Thyroid gland (tissue), 4 donors: ENCODE results near the gene DHX58.

Experiments used
- POLR2A ChIP-seq, 2 donors: fragments of 450-650 bp; IDR thresholded peaks; one replicate each; pipeline ENCODE4 v1.6.1; 2017; ENCODE audit warnings: antibody characterized with exemption in 2 of 2, mild to moderate bottlenecking in 2 of 2, moderate library complexity in 1 of 2
- TF ChIP-seq, protein P1 (sequence below), 6 experiments: fragments of 200-600 bp in 3 of 6; fragments of 450-650 bp in 3 of 6; sonication (generic) in 3 of 6; IDR thresholded peaks; one replicate each; pipeline ENCODE4 v1.5.1; 2016 to 2019; ENCODE audit warnings: antibody characterized with exemption in 6 of 6, mild to moderate bottlenecking in 2 of 6, inconsistent platforms in 1 of 6, moderate library complexity in 1 of 6

DNA sequence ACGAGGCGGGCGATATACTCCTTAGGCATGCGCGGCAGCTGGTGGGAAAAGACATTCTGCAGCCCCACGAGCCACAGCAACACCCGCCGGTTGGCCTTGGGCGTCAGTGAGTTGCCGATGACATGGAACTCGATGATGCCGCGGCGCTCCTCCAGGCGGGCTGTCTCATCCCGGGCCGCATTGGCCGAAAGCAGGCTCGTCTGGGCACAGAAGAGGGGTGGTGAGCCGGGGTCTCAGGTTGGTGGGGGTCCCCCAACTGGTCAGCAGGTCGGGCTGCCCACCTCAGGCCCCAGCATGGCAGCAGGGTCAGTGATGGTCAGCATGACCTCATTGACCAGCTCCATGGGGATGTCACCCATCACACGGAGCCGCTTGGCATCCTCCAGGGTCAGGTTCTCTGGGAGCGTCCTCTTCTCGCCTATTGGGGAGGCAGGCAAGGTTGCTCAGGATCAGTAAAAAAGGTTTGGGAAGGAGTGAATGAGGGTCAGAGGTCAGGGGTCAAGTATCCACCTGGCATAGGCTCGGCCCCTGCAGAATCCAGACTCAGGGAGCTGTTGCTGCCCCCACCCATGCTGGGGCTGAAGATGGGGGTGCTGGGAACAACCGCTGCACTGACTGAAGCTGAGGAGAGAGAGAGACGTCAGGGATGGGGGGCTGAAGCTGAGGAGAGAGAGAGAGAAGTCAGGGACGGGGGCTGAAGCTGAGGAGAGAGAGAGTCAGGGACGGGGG, 5.0 kb upstream of the DHX58 start:
- TF ChIP-seq, protein P1, sequence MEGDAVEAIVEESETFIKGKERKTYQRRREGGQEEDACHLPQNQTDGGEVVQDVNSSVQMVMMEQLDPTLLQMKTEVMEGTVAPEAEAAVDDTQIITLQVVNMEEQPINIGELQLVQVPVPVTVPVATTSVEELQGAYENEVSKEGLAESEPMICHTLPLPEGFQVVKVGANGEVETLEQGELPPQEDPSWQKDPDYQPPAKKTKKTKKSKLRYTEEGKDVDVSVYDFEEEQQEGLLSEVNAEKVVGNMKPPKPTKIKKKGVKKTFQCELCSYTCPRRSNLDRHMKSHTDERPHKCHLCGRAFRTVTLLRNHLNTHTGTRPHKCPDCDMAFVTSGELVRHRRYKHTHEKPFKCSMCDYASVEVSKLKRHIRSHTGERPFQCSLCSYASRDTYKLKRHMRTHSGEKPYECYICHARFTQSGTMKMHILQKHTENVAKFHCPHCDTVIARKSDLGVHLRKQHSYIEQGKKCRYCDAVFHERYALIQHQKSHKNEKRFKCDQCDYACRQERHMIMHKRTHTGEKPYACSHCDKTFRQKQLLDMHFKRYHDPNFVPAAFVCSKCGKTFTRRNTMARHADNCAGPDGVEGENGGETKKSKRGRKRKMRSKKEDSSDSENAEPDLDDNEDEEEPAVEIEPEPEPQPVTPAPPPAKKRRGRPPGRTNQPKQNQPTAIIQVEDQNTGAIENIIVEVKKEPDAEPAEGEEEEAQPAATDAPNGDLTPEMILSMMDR (IDR thresholded peaks at IDR 0.05): no peak
- no peak for TF ChIP-seq POLR2A (IDR thresholded peaks at IDR 0.05)
